Brain microvascular endothelial cell (primary cell): Measurements from ENCODE around the gene HPN.

Experiments
- DNase-seq: peaks from one replicate; pipeline ENCODE4 v3.0.0-alpha.2; 2020
- H3K27ac ChIP-seq: fragments of 250-450 bp; sonication (Bioruptor Pico); 2 replicates; pipeline ENCODE4 v1.5.1; 2020; ENCODE audit warnings: mild to moderate bottlenecking, moderate library complexity
- H3K27me3 ChIP-seq: fragments of 250-450 bp; sonication (Bioruptor Pico); replicated peaks from 2 replicates; pipeline ENCODE4 v1.5.1; 2020; ENCODE audit warnings: mild to moderate bottlenecking
- H3K36me3 ChIP-seq: fragments of 250-450 bp; sonication (Bioruptor Pico); replicated peaks from 2 replicates; pipeline ENCODE4 v1.5.1; 2020; ENCODE audit warnings: mild to moderate bottlenecking
- H3K4me3 ChIP-seq: 2 replicates; pipeline ENCODE4 v1.5.1; 2011; ENCODE audit warnings: low read depth, mild to moderate bottlenecking, control low read depth, low read length, moderate library complexity
- CTCF ChIP-seq: IDR thresholded peaks from 2 replicates; pipeline ENCODE4 v1.5.1; 2011; ENCODE audit warnings: low read depth, mild to moderate bottlenecking, moderate library complexity, low read length, control low read depth, inconsistent platforms; ENCODE audit errors: missing control alignments
- in situ Hi-C: cut with HindIII; loops from 2 replicates; pipeline ENCODE4 v1.10.0; 2017; ENCODE audit warnings: low sequenced_read_pairs, low pct_ligation_motif_present

HPN gene

GRCh38 chr19:35080613-35081170 lies 39.2 kb downstream of the HPN start:
- no peak overlapping the region for H3K4me3 ChIP-seq
- DNase-seq, result no peak
- TF ChIP-seq CTCF, result no peak
- no peak overlapping the region for H3K27ac ChIP-seq
- in situ Hi-C loops, result no loop called here
- H3K27me3 ChIP-seq, result no peaks in the 10 kb centered on the region
- no peaks in the 10 kb centered on the region for H3K36me3 ChIP-seq

GRCh38 chr19:35081201-35081600 lies 39.7 kb downstream of the HPN start:
- Histone ChIP-seq H3K36me3 (no peaks in the 10 kb centered on the region), H3K4me3 (no peak overlapping the region), H3K27me3 (no peaks in the 10 kb centered on the region), H3K27ac (no peak overlapping the region)
- in situ Hi-C loops, result no loop called here
- no peak for DNase-seq
- TF ChIP-seq CTCF, result no peak

GRCh38 chr19:35083691-35084508 lies 42.4 kb downstream of the HPN start:
- no peak for TF ChIP-seq CTCF
- DNase-seq, result no peak
- Histone ChIP-seq H3K27ac (no peak overlapping the region), H3K4me3 (no peak overlapping the region), H3K27me3 (no peaks in the 10 kb centered on the region), H3K36me3 (no peaks in the 10 kb centered on the region)
- in situ Hi-C loops, result no loop called here

- no peak overlapping the region for H3K4me3 ChIP-seq
- no peaks in the 10 kb centered on the region for H3K36me3 ChIP-seq
- H3K27me3 ChIP-seq, result no peaks in the 10 kb centered on the region
- in situ Hi-C loops, result no loop called here
- no peak for DNase-seq
- no peak overlapping the region for H3K27ac ChIP-seq
- no peak for TF ChIP-seq CTCF
Observed at GRCh38 chr19:35084509-35084762, 42.9 kb downstream of the HPN start.

- no peak for TF ChIP-seq CTCF
- H3K27ac ChIP-seq, result no peak overlapping the region
- in situ Hi-C loops, result no loop called here
- H3K4me3 ChIP-seq, result no peak overlapping the region
- no peak for DNase-seq
- H3K36me3 ChIP-seq, result no peaks in the 10 kb centered on the region
- no peaks in the 10 kb centered on the region for H3K27me3 ChIP-seq
Observed at GRCh38 chr19:35085947-35086346, 44.4 kb downstream of the HPN start.

GRCh38 chr19:35086455-35086854 lies 44.9 kb downstream of the HPN start:
- DNase-seq, result no peak
- no peaks in the 10 kb centered on the region for H3K36me3 ChIP-seq
- no peak for TF ChIP-seq CTCF
- no peak overlapping the region for H3K4me3 ChIP-seq
- H3K27ac ChIP-seq, result no peak overlapping the region
- in situ Hi-C loops, result no loop called here
- H3K27me3 ChIP-seq, result no peaks in the 10 kb centered on the region
